Stimulated activated naive CD4-positive, alpha-beta T cell treated with Interleukin-2 at 50 U/mL for 16 hours (primary cell): ENCODE data around the gene SH3BP5L.

Experiments used
- DNase-seq: peaks from one replicate; lab custom pipeline; 2025; lab: John Stamatoyannopoulos, UW

SH3BP5L gene

GRCh38 chr1:248776991-248777390, 48.7 kb downstream of the SH3BP5L start:
- no peak for DNase-seq

GRCh38 chr1:248775441-248775840, 50.3 kb downstream of the SH3BP5L start:
- no peak for DNase-seq
